Activated CD4-positive, alpha-beta T cell treated with anti-CD3 and anti-CD28 coated beads, Interleukin-2, Interleukin-6, amounts not matched to agents 100 ng/mL and 50 ng/mL, durations not matched to agents 16 hours and 8 hours (primary cell): Measurements from ENCODE around the gene TNFAIP8.
A peak's percentile ranks its signal among the peaks of the same experiment; 100 is the strongest.

Source experiments
- DNase-seq: peaks from one replicate; pipeline ENCODE4 v3.0.0-alpha.2; 2020

The TNFAIP8 gene

GRCh38 chr5:119353213-119353612 lies 2.6 kb upstream of the TNFAIP8 start:
- DNase-seq, result no peak

GRCh38 chr5:119353686-119354366 lies 2.0 kb upstream of the TNFAIP8 start:
- peak; percentile 84 for DNase-seq

GRCh38 chr5:119354537-119355243 lies 1.1 kb upstream of the TNFAIP8 start:
- DNase-seq, result no peak

- DNase-seq, result peak; percentile 72
These were observed 578 bp upstream of the TNFAIP8 start for GRCh38 chr5:119355244-119355638.

GRCh38 chr5:119356612-119357188 lies 881 bp downstream of the TNFAIP8 start:
- DNase-seq, result no peak

- no peak for DNase-seq
These were observed 1.5 kb downstream of the TNFAIP8 start for GRCh38 chr5:119357270-119357669.

GRCh38 chr5:119357808-119358529 lies 2.1 kb downstream of the TNFAIP8 start:
- DNase-seq, result no peak

GRCh38 chr5:119358530-119358900 lies 2.7 kb downstream of the TNFAIP8 start:
- no peak for DNase-seq

- DNase-seq, result no peak
These were observed 3.2 kb downstream of the TNFAIP8 start for GRCh38 chr5:119358901-119359603.

GRCh38 chr5:119359737-119360413 lies 4.1 kb downstream of the TNFAIP8 start:
- DNase-seq, result no peak

- DNase-seq, result no peak
These were observed 5.2 kb downstream of the TNFAIP8 start for GRCh38 chr5:119360905-119361593.

- no peak for DNase-seq
These were observed 5.8 kb downstream of the TNFAIP8 start for GRCh38 chr5:119361594-119362125.

- DNase-seq, result no peak
These were observed 6.9 kb downstream of the TNFAIP8 start for GRCh38 chr5:119362714-119363113.

GRCh38 chr5:119363271-119363670 lies 7.5 kb downstream of the TNFAIP8 start:
- DNase-seq, result no peak

GRCh38 chr5:119363936-119364335 lies 8.1 kb downstream of the TNFAIP8 start:
- DNase-seq, result no peak

GRCh38 chr5:119365847-119366539 lies 10.2 kb downstream of the TNFAIP8 start:
- no peak for DNase-seq

GRCh38 chr5:119366540-119366881 lies 10.7 kb downstream of the TNFAIP8 start:
- DNase-seq, result peak; percentile 54

GRCh38 chr5:119367502-119368237 lies 11.9 kb downstream of the TNFAIP8 start:
- DNase-seq, result peak; percentile 87

- DNase-seq, result peak; percentile 76
These were observed 12.4 kb downstream of the TNFAIP8 start for GRCh38 chr5:119368238-119368630.

- no peak for DNase-seq
These were observed 14.7 kb downstream of the TNFAIP8 start for GRCh38 chr5:119370486-119370885.
